A549 (cell line): ENCODE measurements around the gene PRKAG2. TPM values are rescaled to one million over a fixed set of nuclear protein-coding genes. Genes with fewer than 3 reads are reported as not detected.

Experiments used
- ATAC-seq, 2 experiments: fragments of 200-7000 bp in 1 of 2; fragments of >200 bp in 1 of 2; cut with Nextera tagmentation in 1 of 2; cut with Tn5 transposase in 1 of 2; 3 replicates each; pipeline versions ENCODE4 v1.8.0 to v1.9.1; 2018 to 2020; ENCODE audit warnings: mild to moderate bottlenecking in 1 of 2, moderate library complexity in 1 of 2
- CTCF ChIA-PET: fragments of 300-600 bp; sonication (Branson Sonifier 250); formaldehyde crosslinking; extraction: SDS; loops from one replicate; lab custom pipeline; 2021; ENCODE audit warnings: antibody characterized with exemption, inconsistent platforms; lab: Yijun Ruan, JAX
- POLR2A ChIA-PET: fragments of 350-600 bp; formaldehyde crosslinking; extraction: SDS; loops from one replicate; lab custom pipeline; 2021; ENCODE audit warnings: antibody characterized with exemption, inconsistent platforms; lab: Yijun Ruan, JAX
- DNase-seq, 2 experiments: peaks; one replicate each; pipeline versions ENCODE4 v3.0.0 to v3.0.0-alpha.2; 2011 to 2016; ENCODE audit warnings: low read depth in 1 of 2, low spot score in 1 of 2
- FAIRE-seq: peaks from 2 replicates; lab custom pipeline; 2011; peaks lifted over from hg19 to GRCh38; lab: Jason Lieb, UNC
- H3K27ac ChIP-seq, 2 experiments: fragments of >200 bp; sonication (Bioruptor Twin); formaldehyde crosslinking; 3 replicates each; pipeline ENCODE4 v1.5.1; 2016 to 2017
- H3K4me1 ChIP-seq: fragments of >200 bp; sonication (Bioruptor Twin); formaldehyde crosslinking; 3 replicates; pipeline ENCODE4 v1.6.1; 2016
- H3K4me2 ChIP-seq: fragments of >200 bp; sonication (Bioruptor Twin); formaldehyde crosslinking; 3 replicates; pipeline ENCODE4 v1.6.1; 2016
- H3K4me3 ChIP-seq: fragments of >200 bp; sonication (Bioruptor Twin); formaldehyde crosslinking; 3 replicates; pipeline ENCODE4 v1.5.1; 2016
- H3K9me3 ChIP-seq: fragments of >200 bp; sonication (Bioruptor Twin); formaldehyde crosslinking; 3 replicates; pipeline ENCODE4 v1.6.1; 2016
- CEBPB ChIP-seq, 2 experiments: fragments of >200 bp in 1 of 2; sonication (Bioruptor Twin) in 1 of 2; formaldehyde crosslinking in 1 of 2; IDR thresholded peaks; 2 replicates each; pipeline ENCODE4 v1.6.1; 2012 to 2016
- CHD4 ChIP-seq: fragments of 200-600 bp; sonication (generic); IDR thresholded peaks from 2 replicates; pipeline ENCODE4 v1.6.1; 2016; ENCODE audit warnings: antibody characterized with exemption, mild to moderate bottlenecking, borderline replicate concordance
- E2F6 ChIP-seq: IDR thresholded peaks from 2 replicates; pipeline ENCODE4 v1.6.1; 2012; ENCODE audit warnings: low read depth, borderline replicate concordance
- EHF ChIP-seq: fragments of 250-450 bp; sonication (Bioruptor Pico); IDR thresholded peaks from 2 replicates; pipeline ENCODE4 v1.5.0; 2020; ENCODE audit warnings: mild to moderate bottlenecking
- EP300 ChIP-seq, 2 experiments: fragments of >200 bp; sonication (Bioruptor Twin); formaldehyde crosslinking; IDR thresholded peaks; 2 replicates in 1 of 2; 3 replicates in 1 of 2; pipeline ENCODE4 v1.6.1; 2016 to 2017
- HES2 ChIP-seq: fragments of >200 bp; sonication (Bioruptor Twin); formaldehyde crosslinking; IDR thresholded peaks from 2 replicates; pipeline ENCODE4 v1.6.1; 2016
- HOXB13 ChIP-seq: fragments of 250-450 bp; sonication (Bioruptor Pico); IDR thresholded peaks from 2 replicates; pipeline ENCODE4 v1.5.0; 2020; ENCODE audit warnings: low read depth, mild to moderate bottlenecking, moderate library complexity
- HOXB5 ChIP-seq: fragments of 250-450 bp; sonication (Bioruptor Pico); IDR thresholded peaks from 2 replicates; pipeline ENCODE4 v1.5.0; 2020; ENCODE audit warnings: mild to moderate bottlenecking, moderate library complexity
- JUN ChIP-seq, 2 experiments: fragments of >200 bp; sonication (Bioruptor Twin); formaldehyde crosslinking; IDR thresholded peaks; 2 replicates in 1 of 2; 3 replicates in 1 of 2; pipeline ENCODE4 v1.6.1; 2016 to 2017
- KDM1A ChIP-seq: fragments of 200-600 bp; sonication (generic); IDR thresholded peaks from 2 replicates; pipeline ENCODE4 v1.6.1; 2016; ENCODE audit warnings: low read depth, mild to moderate bottlenecking
- KDM5A ChIP-seq: fragments of 200-600 bp; sonication (generic); IDR thresholded peaks from 2 replicates; pipeline ENCODE4 v1.6.1; 2016; ENCODE audit warnings: antibody characterized with exemption, mild to moderate bottlenecking
- MAFK ChIP-seq: fragments of 450-650 bp; IDR thresholded peaks from 2 replicates; pipeline ENCODE4 v1.6.1; 2014; ENCODE audit not compliant: partially characterized antibody
- MAX ChIP-seq: IDR thresholded peaks from 2 replicates; pipeline ENCODE4 v1.6.1; 2012
- NFE2L2 ChIP-seq: fragments of 150-350 bp; conservative IDR thresholded peaks from 2 replicates; pipeline ENCODE4 v1.6.1; 2014; ENCODE audit warnings: low read length
- POLR2AphosphoS2 ChIP-seq: conservative IDR thresholded peaks from 2 replicates; pipeline ENCODE4 v1.6.1; 2012; ENCODE audit warnings: low read length, improper control_type of control experiment, inconsistent platforms
- RARB ChIP-seq: fragments of 250-450 bp; sonication (Bioruptor Pico); IDR thresholded peaks from 2 replicates; pipeline ENCODE4 v1.8.0; 2021; ENCODE audit warnings: mild to moderate bottlenecking, moderate library complexity
- REST ChIP-seq: fragments of 200-600 bp; sonication (generic); IDR thresholded peaks from 2 replicates; pipeline ENCODE4 v1.6.1; 2016; ENCODE audit warnings: antibody characterized with exemption, mild to moderate bottlenecking, moderate library complexity
- RNF2 ChIP-seq: fragments of 200-600 bp; sonication (generic); IDR thresholded peaks from 2 replicates; pipeline ENCODE4 v1.6.1; 2016; ENCODE audit warnings: low read depth, mild to moderate bottlenecking, antibody characterized with exemption, moderate library complexity, borderline replicate concordance
- TP53 ChIP-seq: fragments of 250-450 bp; sonication (Bioruptor Pico); IDR thresholded peaks from 2 replicates; pipeline ENCODE4 v1.5.0; 2021; ENCODE audit warnings: mild to moderate bottlenecking, moderate library complexity
- ZC3H11A ChIP-seq: fragments of 450-650 bp; IDR thresholded peaks from 2 replicates; pipeline ENCODE4 v1.6.1; 2014; ENCODE audit warnings: antibody characterized with exemption, mild to moderate bottlenecking
- ZSCAN20 ChIP-seq: fragments of 250-450 bp; sonication (Bioruptor Pico); IDR thresholded peaks from 2 replicates; pipeline ENCODE4 v1.8.0; 2022; ENCODE audit warnings: mild to moderate bottlenecking, moderate library complexity
- WGBS: methylation state at CpG from one replicate; pipeline ENCODE4 v1.1.6; 2017; ENCODE audit errors: missing lambda C conversion rate; 5-methylcytosine and 5-hydroxymethylcytosine counted together
- polyA plus RNA-seq, 4 experiments: library from polyadenylated mRNA; depleted of rRNA in 3 of 4; stranded (reverse); fragments of >200 nt; fragmentation: RNase III in 1 of 4; extraction: RNeasy Plus Mini Kit Qiagen cat#74134 plus additional on column Dnase treatment in 1 of 4; gene quantifications; 2 replicates in 3 of 4; 3 replicates in 1 of 4; pipeline ENCODE4 v1.2.3, GENCODE V29; 2011 to 2017

The PRKAG2 gene
- polyA plus RNA-seq, 2 of the 4 experiments (the other 2 are of a cell fraction), result 26.5 to 31.7 TPM

GRCh38 chr7:151899513-151900360 is 22.8 kb upstream of the PRKAG2 start:
- ChIA-PET POLR2A (no interaction called here), CTCF (interaction anchor here (0.9 to 1.2 kb wide), 2 partner anchors 16 to 33 kb away, joined by 4 read pairs; no protein-coding TSS in a partner anchor)
- ATAC-seq, result no peak
- WGBS, result 65% methylated on average over 18 of the region's 18 CpGs
- Histone ChIP-seq H3K9me3 (no peaks in the 10 kb centered on the region), H3K4me2 (no peak overlapping the region), H3K4me3 (no peak overlapping the region), H3K27ac (no peak overlapping the region), H3K4me1 (peaks cover 5% of the 10 kb centered on the region; the same call in 2 of the 3 replicates)
- FAIRE-seq, result no peak
- TF ChIP-seq EP300 (IDR thresholded peaks at IDR 0.05), result no peak
- TF ChIP-seq E2F6, result no peak
- no peak for TF ChIP-seq POLR2AphosphoS2
- TF ChIP-seq ZC3H11A, result no peak
- TF ChIP-seq NFE2L2, result no peak
- TF ChIP-seq KDM5A, result no peak
- no peak for TF ChIP-seq CHD4
- no peak for DNase-seq

- ATAC-seq, result no peak
- ChIA-PET CTCF (interaction anchor here (1.3 kb wide), 1 partner anchor 115 kb away, joined by 3 read pairs; no protein-coding TSS in a partner anchor), POLR2A (no interaction called here)
- Histone ChIP-seq H3K4me3 (no peak overlapping the region), H3K27ac (no peak overlapping the region), H3K9me3 (no peaks in the 10 kb centered on the region), H3K4me1 (peaks cover 5% of the 10 kb centered on the region; the same call in 2 of the 3 replicates), H3K4me2 (no peak overlapping the region)
- DNase-seq, result no peak
- FAIRE-seq, result no peak
- WGBS, result 61% methylated on average over 18 of the region's 18 CpGs
- TF ChIP-seq REST (no peak), HOXB13 (no peak), ZSCAN20 (CRISPR knock-in tag) (no peak), RARB (CRISPR knock-in tag) (no peak), RNF2 (no peak), JUN (IDR thresholded peaks at IDR 0.05) (no peak), KDM1A (no peak), MAFK (no peak), HOXB5 (CRISPR knock-in tag) (no peak), CEBPB (IDR thresholded peaks at IDR 0.05) (no peak), MAX (no peak), TP53 (CRISPR knock-in tag) (no peak), EHF (CRISPR knock-in tag) (no peak), HES2 (no peak)
Observed at GRCh38 chr7:151897951-151898686, 21.2 kb upstream of the PRKAG2 start.
